ENCODE measurements around the gene CCNG2. TPM values are rescaled to one million over a fixed set of nuclear protein-coding genes. Genes with fewer than 3 reads are reported as not detected.

CCNG2 gene
- total and polyA plus RNA-seq, 9 of the 15 experiments (the other 6 are each of a cell fraction or from before 2014, with no cell fraction given): 0.49 to 6.6 (median 2.9) TPM

- TF ChIP-seq, protein P1, sequence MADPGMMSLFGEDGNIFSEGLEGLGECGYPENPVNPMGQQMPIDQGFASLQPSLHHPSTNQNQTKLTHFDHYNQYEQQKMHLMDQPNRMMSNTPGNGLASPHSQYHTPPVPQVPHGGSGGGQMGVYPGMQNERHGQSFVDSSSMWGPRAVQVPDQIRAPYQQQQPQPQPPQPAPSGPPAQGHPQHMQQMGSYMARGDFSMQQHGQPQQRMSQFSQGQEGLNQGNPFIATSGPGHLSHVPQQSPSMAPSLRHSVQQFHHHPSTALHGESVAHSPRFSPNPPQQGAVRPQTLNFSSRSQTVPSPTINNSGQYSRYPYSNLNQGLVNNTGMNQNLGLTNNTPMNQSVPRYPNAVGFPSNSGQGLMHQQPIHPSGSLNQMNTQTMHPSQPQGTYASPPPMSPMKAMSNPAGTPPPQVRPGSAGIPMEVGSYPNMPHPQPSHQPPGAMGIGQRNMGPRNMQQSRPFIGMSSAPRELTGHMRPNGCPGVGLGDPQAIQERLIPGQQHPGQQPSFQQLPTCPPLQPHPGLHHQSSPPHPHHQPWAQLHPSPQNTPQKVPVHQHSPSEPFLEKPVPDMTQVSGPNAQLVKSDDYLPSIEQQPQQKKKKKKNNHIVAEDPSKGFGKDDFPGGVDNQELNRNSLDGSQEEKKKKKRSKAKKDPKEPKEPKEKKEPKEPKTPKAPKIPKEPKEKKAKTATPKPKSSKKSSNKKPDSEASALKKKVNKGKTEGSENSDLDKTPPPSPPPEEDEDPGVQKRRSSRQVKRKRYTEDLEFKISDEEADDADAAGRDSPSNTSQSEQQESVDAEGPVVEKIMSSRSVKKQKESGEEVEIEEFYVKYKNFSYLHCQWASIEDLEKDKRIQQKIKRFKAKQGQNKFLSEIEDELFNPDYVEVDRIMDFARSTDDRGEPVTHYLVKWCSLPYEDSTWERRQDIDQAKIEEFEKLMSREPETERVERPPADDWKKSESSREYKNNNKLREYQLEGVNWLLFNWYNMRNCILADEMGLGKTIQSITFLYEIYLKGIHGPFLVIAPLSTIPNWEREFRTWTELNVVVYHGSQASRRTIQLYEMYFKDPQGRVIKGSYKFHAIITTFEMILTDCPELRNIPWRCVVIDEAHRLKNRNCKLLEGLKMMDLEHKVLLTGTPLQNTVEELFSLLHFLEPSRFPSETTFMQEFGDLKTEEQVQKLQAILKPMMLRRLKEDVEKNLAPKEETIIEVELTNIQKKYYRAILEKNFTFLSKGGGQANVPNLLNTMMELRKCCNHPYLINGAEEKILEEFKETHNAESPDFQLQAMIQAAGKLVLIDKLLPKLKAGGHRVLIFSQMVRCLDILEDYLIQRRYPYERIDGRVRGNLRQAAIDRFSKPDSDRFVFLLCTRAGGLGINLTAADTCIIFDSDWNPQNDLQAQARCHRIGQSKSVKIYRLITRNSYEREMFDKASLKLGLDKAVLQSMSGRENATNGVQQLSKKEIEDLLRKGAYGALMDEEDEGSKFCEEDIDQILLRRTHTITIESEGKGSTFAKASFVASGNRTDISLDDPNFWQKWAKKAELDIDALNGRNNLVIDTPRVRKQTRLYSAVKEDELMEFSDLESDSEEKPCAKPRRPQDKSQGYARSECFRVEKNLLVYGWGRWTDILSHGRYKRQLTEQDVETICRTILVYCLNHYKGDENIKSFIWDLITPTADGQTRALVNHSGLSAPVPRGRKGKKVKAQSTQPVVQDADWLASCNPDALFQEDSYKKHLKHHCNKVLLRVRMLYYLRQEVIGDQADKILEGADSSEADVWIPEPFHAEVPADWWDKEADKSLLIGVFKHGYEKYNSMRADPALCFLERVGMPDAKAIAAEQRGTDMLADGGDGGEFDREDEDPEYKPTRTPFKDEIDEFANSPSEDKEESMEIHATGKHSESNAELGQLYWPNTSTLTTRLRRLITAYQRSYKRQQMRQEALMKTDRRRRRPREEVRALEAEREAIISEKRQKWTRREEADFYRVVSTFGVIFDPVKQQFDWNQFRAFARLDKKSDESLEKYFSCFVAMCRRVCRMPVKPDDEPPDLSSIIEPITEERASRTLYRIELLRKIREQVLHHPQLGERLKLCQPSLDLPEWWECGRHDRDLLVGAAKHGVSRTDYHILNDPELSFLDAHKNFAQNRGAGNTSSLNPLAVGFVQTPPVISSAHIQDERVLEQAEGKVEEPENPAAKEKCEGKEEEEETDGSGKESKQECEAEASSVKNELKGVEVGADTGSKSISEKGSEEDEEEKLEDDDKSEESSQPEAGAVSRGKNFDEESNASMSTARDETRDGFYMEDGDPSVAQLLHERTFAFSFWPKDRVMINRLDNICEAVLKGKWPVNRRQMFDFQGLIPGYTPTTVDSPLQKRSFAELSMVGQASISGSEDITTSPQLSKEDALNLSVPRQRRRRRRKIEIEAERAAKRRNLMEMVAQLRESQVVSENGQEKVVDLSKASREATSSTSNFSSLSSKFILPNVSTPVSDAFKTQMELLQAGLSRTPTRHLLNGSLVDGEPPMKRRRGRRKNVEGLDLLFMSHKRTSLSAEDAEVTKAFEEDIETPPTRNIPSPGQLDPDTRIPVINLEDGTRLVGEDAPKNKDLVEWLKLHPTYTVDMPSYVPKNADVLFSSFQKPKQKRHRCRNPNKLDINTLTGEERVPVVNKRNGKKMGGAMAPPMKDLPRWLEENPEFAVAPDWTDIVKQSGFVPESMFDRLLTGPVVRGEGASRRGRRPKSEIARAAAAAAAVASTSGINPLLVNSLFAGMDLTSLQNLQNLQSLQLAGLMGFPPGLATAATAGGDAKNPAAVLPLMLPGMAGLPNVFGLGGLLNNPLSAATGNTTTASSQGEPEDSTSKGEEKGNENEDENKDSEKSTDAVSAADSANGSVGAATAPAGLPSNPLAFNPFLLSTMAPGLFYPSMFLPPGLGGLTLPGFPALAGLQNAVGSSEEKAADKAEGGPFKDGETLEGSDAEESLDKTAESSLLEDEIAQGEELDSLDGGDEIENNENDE (IDR thresholded peaks at IDR 0.05; ENCODE audit: low read depth, low read length): no peak
- no peak for TF ChIP-seq ETV5 (CRISPR knock-in tag; IDR thresholded peaks at IDR 0.05; ENCODE audit: low read depth)
- TF ChIP-seq ZBTB17 (CRISPR knock-in tag; IDR thresholded peaks at IDR 0.05): no peak
- no peak for TF ChIP-seq CREB1 (IDR thresholded peaks at IDR 0.05)
- TF ChIP-seq CREB1 (CRISPR knock-in tag; IDR thresholded peaks at IDR 0.05): no peak
- no peak for TF ChIP-seq NFRKB (IDR thresholded peaks at IDR 0.05; ENCODE audit: low read depth)
- TF ChIP-seq KDM1A (IDR thresholded peaks at IDR 0.05): no peak
- TF ChIP-seq POLR2H (tag; IDR thresholded peaks at IDR 0.05; ENCODE audit: low read depth): no peak
- no peak for TF ChIP-seq MTF1 (CRISPR knock-in tag; IDR thresholded peaks at IDR 0.05; ENCODE audit: borderline replicate concordance)
- TF ChIP-seq, protein P2, sequence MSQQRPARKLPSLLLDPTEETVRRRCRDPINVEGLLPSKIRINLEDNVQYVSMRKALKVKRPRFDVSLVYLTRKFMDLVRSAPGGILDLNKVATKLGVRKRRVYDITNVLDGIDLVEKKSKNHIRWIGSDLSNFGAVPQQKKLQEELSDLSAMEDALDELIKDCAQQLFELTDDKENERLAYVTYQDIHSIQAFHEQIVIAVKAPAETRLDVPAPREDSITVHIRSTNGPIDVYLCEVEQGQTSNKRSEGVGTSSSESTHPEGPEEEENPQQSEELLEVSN (IDR thresholded peaks at IDR 0.05; ENCODE audit: borderline replicate concordance in 1 of 2, extremely low read depth in 1 of 2, insufficient read depth in 1 of 2, insufficient read length in 1 of 2, low read depth in 1 of 2, low read length in 1 of 2, poor library complexity in 1 of 2, severe bottlenecking in 1 of 2): no peak
These were observed 32.4 kb upstream of the CCNG2 start (continued) for GRCh38 chr4:77124576-77124975.
